H1 (cell line): ENCODE data around the gene SPRED1. TPM values are rescaled to one million over a fixed set of nuclear protein-coding genes. Genes with fewer than 3 reads are reported as not detected.

Experiments
- CTCF ChIA-PET: fragments of 300-600 bp; sonication (Branson Sonifier 250); formaldehyde crosslinking; loops from one replicate; lab custom pipeline; 2021; ENCODE audit not compliant: partially characterized antibody; lab: Charles Lee
- POLR2A ChIA-PET: fragments of 300-600 bp; sonication (Branson Sonifier 250); formaldehyde crosslinking; loops from one replicate; lab custom pipeline; 2021; ENCODE audit warnings: inconsistent platforms; ENCODE audit not compliant: partially characterized antibody; lab: Charles Lee
- DNase-seq, 2 experiments: peaks; one replicate each; pipeline versions ENCODE4 v3.0.0 to v3.0.0-alpha.2; 2010 to 2022; ENCODE audit warnings: low spot score in 2 of 2, low read depth in 1 of 2, mixed read lengths in 1 of 2
- FAIRE-seq: peaks from 2 replicates; lab custom pipeline; 2011; peaks lifted over from hg19 to GRCh38; lab: Jason Lieb, UNC
- H2AFZ ChIP-seq: 2 replicates; pipeline ENCODE4 v1.8.1; 2012; ENCODE audit warnings: low read length, inconsistent platforms
- H2AK5ac ChIP-seq: 2 replicates; pipeline ENCODE4 v1.6.1; 2013; ENCODE audit warnings: low read depth, low read length
- H2BK120ac ChIP-seq: replicated peaks from 2 replicates; pipeline ENCODE3; 2013; ENCODE audit warnings: low read depth, low read length, inconsistent platforms
- H2BK12ac ChIP-seq: 2 replicates; pipeline ENCODE4 v1.6.1; 2013; ENCODE audit warnings: low read depth, low read length
- H2BK15ac ChIP-seq: 2 replicates; pipeline ENCODE4 v1.6.1; 2013; ENCODE audit warnings: low read length
- H2BK20ac ChIP-seq: 2 replicates; pipeline ENCODE4 v1.6.1; 2013; ENCODE audit warnings: low read length
- H2BK5ac ChIP-seq: 2 replicates; pipeline ENCODE4 v1.6.1; 2013; ENCODE audit warnings: low read depth, low read length
- H3K14ac ChIP-seq: 2 replicates; pipeline ENCODE4 v1.6.1; 2013; ENCODE audit warnings: inconsistent platforms; ENCODE audit not compliant: insufficient read length
- H3K18ac ChIP-seq: 2 replicates; pipeline ENCODE4 v1.6.1; 2013; ENCODE audit warnings: low read length; ENCODE audit errors: extremely low read depth
- H3K23ac ChIP-seq: 2 replicates; pipeline ENCODE4 v1.6.1; 2013; ENCODE audit warnings: inconsistent platforms; ENCODE audit not compliant: insufficient read length
- H3K23me2 ChIP-seq: 2 replicates; pipeline ENCODE4 v1.6.1; 2013; ENCODE audit warnings: low read depth, low read length
- H3K27ac ChIP-seq: 2 replicates; pipeline ENCODE4 v1.6.1; 2011; ENCODE audit warnings: low read depth, low read length, inconsistent platforms
- H3K27me3 ChIP-seq, 4 experiments: replicated peaks in 1 of 4; 1 replicate in 1 of 4; 2 replicates in 3 of 4; pipeline versions ENCODE4 v1.6.1 to v1.8.1; 2011 to 2013; ENCODE audit warnings: low read length in 3 of 4, mild to moderate bottlenecking in 3 of 4, inconsistent platforms in 2 of 4, mixed read lengths in 2 of 4, moderate library complexity in 1 of 4; ENCODE audit not compliant: control insufficient read depth in 3 of 4, insufficient read depth in 3 of 4; ENCODE audit errors: extremely low read depth in 1 of 4
- H3K36me3 ChIP-seq, 4 experiments: 2 replicates each; pipeline versions ENCODE4 v1.6.1 to v1.8.1; 2011 to 2013; ENCODE audit warnings: mild to moderate bottlenecking in 4 of 4, low read length in 3 of 4, moderate library complexity in 2 of 4, control low read depth in 1 of 4, inconsistent platforms in 1 of 4; ENCODE audit not compliant: insufficient read depth in 4 of 4, control insufficient read depth in 2 of 4
- H3K4ac ChIP-seq: replicated peaks from 2 replicates; pipeline ENCODE3; 2013; ENCODE audit warnings: low read length, low read depth, mixed read lengths, inconsistent platforms; ENCODE audit not compliant: insufficient read length
- H3K4me1 ChIP-seq, 4 experiments: replicated peaks in 1 of 4; 1 replicate in 1 of 4; 2 replicates in 3 of 4; pipeline versions ENCODE4 v1.6.1 to v1.8.1; 2011 to 2013; ENCODE audit warnings: low read length in 3 of 4, inconsistent platforms in 2 of 4, mixed read lengths in 1 of 4; ENCODE audit not compliant: insufficient read depth in 4 of 4, control insufficient read depth in 3 of 4
- H3K4me2 ChIP-seq, 2 experiments: 2 replicates each; pipeline versions ENCODE4 v1.6.1 to v1.8.1; 2011 to 2013; ENCODE audit warnings: low read depth in 2 of 2, low read length in 2 of 2, control low read depth in 1 of 2, inconsistent platforms in 1 of 2, mild to moderate bottlenecking in 1 of 2; ENCODE audit not compliant: insufficient read depth in 1 of 2
- H3K4me3 ChIP-seq, 4 experiments: fragments of 200-600, 300-600 bp in 1 of 4; sonication (generic), shearing (Covaris generic), sonication (Bioruptor Twin) in 1 of 4; 2 replicates each; pipeline versions ENCODE4 v1.5.1 to v1.8.1; 2011 to 2016; ENCODE audit warnings: low read length in 4 of 4, low read depth in 3 of 4, control low read depth in 2 of 4, inconsistent platforms in 2 of 4, mild to moderate bottlenecking in 2 of 4, mixed read lengths in 1 of 4, moderate library complexity in 1 of 4; ENCODE audit not compliant: insufficient read depth in 2 of 4; ENCODE audit errors: extremely low read depth in 1 of 4
- H3K56ac ChIP-seq: replicated peaks from 2 replicates; pipeline ENCODE3; 2013; ENCODE audit warnings: low read depth, mild to moderate bottlenecking, mixed read lengths, low read length, inconsistent platforms; ENCODE audit not compliant: insufficient read length
- H3K79me1 ChIP-seq: 2 replicates; pipeline ENCODE4 v1.6.1; 2013; ENCODE audit warnings: low read depth, low read length, control low read depth
- H3K79me2 ChIP-seq, 2 experiments: 2 replicates each; pipeline versions ENCODE4 v1.6.1 to v1.8.1; 2012 to 2013; ENCODE audit warnings: low read length in 2 of 2, mild to moderate bottlenecking in 2 of 2, inconsistent platforms in 1 of 2; ENCODE audit not compliant: insufficient read depth in 2 of 2, control insufficient read depth in 1 of 2
- H3K9ac ChIP-seq, 4 experiments: replicated peaks in 1 of 4; 1 replicate in 1 of 4; 2 replicates in 3 of 4; pipeline versions ENCODE4 v1.6.1 to v1.8.1; 2011 to 2013; ENCODE audit warnings: low read depth in 3 of 4, low read length in 3 of 4, control low read depth in 2 of 4, mild to moderate bottlenecking in 2 of 4, moderate library complexity in 2 of 4, inconsistent platforms in 1 of 4; ENCODE audit errors: extremely low read depth in 1 of 4
- H3K9me3 ChIP-seq, 2 experiments: 2 replicates each; pipeline versions ENCODE4 v1.6.1 to v1.8.1; 2012 to 2013; ENCODE audit warnings: mild to moderate bottlenecking in 2 of 2, moderate library complexity in 2 of 2, control low read depth in 1 of 2, inconsistent platforms in 1 of 2, low read depth in 1 of 2, low read length in 1 of 2, mixed read lengths in 1 of 2; ENCODE audit not compliant: insufficient read depth in 2 of 2
- H4K20me1 ChIP-seq, 2 experiments: replicated peaks in 1 of 2; 2 replicates each; pipeline versions ENCODE3 to v1.8.1; 2011 to 2013; ENCODE audit warnings: inconsistent platforms in 2 of 2, low read length in 2 of 2, mild to moderate bottlenecking in 1 of 2; ENCODE audit not compliant: insufficient read depth in 2 of 2, control insufficient read depth in 1 of 2
- H4K5ac ChIP-seq: 2 replicates; pipeline ENCODE4 v1.6.1; 2013; ENCODE audit warnings: low read length, low read depth, mixed read lengths, inconsistent platforms; ENCODE audit not compliant: insufficient read length
- H4K8ac ChIP-seq: 2 replicates; pipeline ENCODE4 v1.8.0; 2013; ENCODE audit warnings: mild to moderate bottlenecking, moderate library complexity, low read length, inconsistent platforms; ENCODE audit not compliant: insufficient read depth; ENCODE audit errors: extremely low read depth
- H4K91ac ChIP-seq: replicated peaks from 2 replicates; pipeline ENCODE3; 2013; ENCODE audit warnings: low read length, mixed read lengths, inconsistent platforms; ENCODE audit not compliant: insufficient read length
- BCL11A ChIP-seq, 2 experiments: IDR thresholded peaks; one replicate each; pipeline ENCODE4 v1.6.1; 2011; ENCODE audit warnings: low read depth in 2 of 2, low read length in 2 of 2, mild to moderate bottlenecking in 2 of 2
- JUND ChIP-seq: IDR thresholded peaks from 2 replicates; pipeline ENCODE4 v1.6.1; 2011; ENCODE audit warnings: mild to moderate bottlenecking, improper control_type of control experiment, low read length
- RNF2 ChIP-seq: fragments of 200-900, 300-1000 bp; sonication (generic); IDR thresholded peaks from 2 replicates; pipeline ENCODE4 v1.7.1; 2016; ENCODE audit warnings: borderline replicate concordance, low read depth, mild to moderate bottlenecking, antibody characterized with exemption, low read length; ENCODE audit not compliant: poor library complexity, severe bottlenecking; ENCODE audit errors: missing control alignments
- RXRA ChIP-seq: IDR thresholded peaks from 2 replicates; pipeline ENCODE4 v1.6.1; 2011; ENCODE audit warnings: low read depth, mild to moderate bottlenecking, low read length, moderate library complexity; ENCODE audit not compliant: insufficient read depth
- TAF7 ChIP-seq: optimal IDR thresholded peaks from 2 replicates; pipeline ENCODE3; 2011; ENCODE audit warnings: low read depth, mild to moderate bottlenecking, inconsistent platforms, low read length, moderate library complexity, borderline replicate concordance
- WGBS, 2 experiments: shearing (Covaris generic) in 1 of 2; methylation state at CpG; one replicate each; pipeline versions ENCODE4 v1.1.6 to v1.1.7; 2013 to 2015; ENCODE audit warnings: low lambda C conversion rate in 2 of 2, mixed read lengths in 2 of 2, inconsistent platforms in 1 of 2, low coverage in 1 of 2, missing lambda C conversion rate in 1 of 2; ENCODE audit not compliant: insufficient replicate concordance in 2 of 2, insufficient coverage in 1 of 2, insufficient read length in 1 of 2; ENCODE audit errors: extremely low coverage in 1 of 2, missing lambda C conversion rate in 1 of 2; 5-methylcytosine and 5-hydroxymethylcytosine counted together
- polyA plus RNA-seq, 7 experiments: library from polyadenylated mRNA; depleted of rRNA in 3 of 7; stranded (reverse) in 5 of 7; unstranded in 2 of 7; fragments of >200 nt in 5 of 7; fragments of 200-250 nt in 2 of 7; gene quantifications; 1 replicate in 5 of 7; 2 replicates in 1 of 7; 4 replicates in 1 of 7; pipeline versions ENCODE4 v1.2.1 to v1.2.3, GENCODE V29; 2011 to 2013; ENCODE audit warnings: missing spikeins in 2 of 7, mixed read lengths in 2 of 7
- total RNA-seq: library from RNA; stranded (reverse); fragmentation: NEBNext Ultra II Directional; extraction: Animal tissue kit (Norgen Biotek cat#: 25700); gene quantifications from 2 replicates; pipeline ENCODE4 v1.2.1, GENCODE V29; 2021
- TF ChIP-seq, protein P1 (sequence below): IDR thresholded peaks from 2 replicates; pipeline ENCODE4 v1.6.1; 2012; ENCODE audit warnings: inconsistent platforms

The SPRED1 gene
- total and polyA plus RNA-seq, 2 of the 8 experiments (the other 6 are each of a cell fraction or from before 2014, with no cell fraction given) = 5.5 to 30.3 TPM

DNA sequence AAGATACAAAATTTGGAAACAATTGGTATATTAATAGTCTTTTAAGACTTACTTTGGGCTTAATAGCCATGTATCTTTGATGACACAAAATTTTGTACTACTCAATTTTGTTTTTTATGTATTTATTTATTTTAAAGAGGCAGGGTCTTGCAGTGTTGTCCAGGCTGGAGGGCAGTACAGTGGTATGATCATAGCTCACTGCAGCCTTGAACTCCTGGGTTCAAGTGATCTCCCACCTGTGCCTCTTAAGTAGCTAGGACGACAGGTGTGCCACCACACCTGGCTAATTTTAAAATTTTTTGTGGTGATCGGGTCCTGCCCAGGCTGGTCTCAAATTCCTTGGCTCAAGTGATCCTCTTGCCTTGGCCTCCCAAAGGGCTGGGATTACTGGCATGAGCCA, 6.5 kb downstream of the SPRED1 start:
- Histone ChIP-seq H3K36me3 (no peaks in the 10 kb centered on the region), H4K5ac (no peak overlapping the region), H2BK15ac (no peak overlapping the region), H3K23me2 (peaks cover 6% of the 10 kb centered on the region), H4K91ac (no peak overlapping the region), H2AK5ac (no peak overlapping the region), H2BK5ac (no peak overlapping the region), H3K4ac (no peak overlapping the region), H3K79me1 (no peaks in the 10 kb centered on the region), H3K23ac (no peak overlapping the region), H2BK120ac (no peak overlapping the region), H3K4me1 (peaks cover 2 to 23% (median 4%) of the 10 kb centered on the region in 4 experiments; a peak in 6 of 7 replicates), H3K4me2 (no peak overlapping the region), H3K56ac (no peak overlapping the region), H4K8ac (no peak overlapping the region), H3K79me2 (peaks cover 43 to 100% of the 10 kb centered on the region in 2 experiments), H3K18ac (no peak overlapping the region), H3K27ac (no peak overlapping the region), H2BK20ac (no peak overlapping the region), H3K4me3 (no peak overlapping the region), H3K9me3 (no peaks in the 10 kb centered on the region), H3K9ac (no peak overlapping the region), H4K20me1 (peaks cover 8 to 25% of the 10 kb centered on the region in 2 experiments), H2BK12ac (no peak overlapping the region), H3K14ac (no peak overlapping the region), H2AFZ (no peak overlapping the region), H3K27me3 (no peaks in the 10 kb centered on the region)
- CTCF ChIA-PET = interaction anchor here (1.2 to 1.4 kb wide), 2 partner anchors 70 to 263 kb away, joined by 3 to 4 read pairs; no protein-coding TSS in a partner anchor
- DNase-seq (no peak), FAIRE-seq (no peak)
- TF ChIP-seq, protein P1, sequence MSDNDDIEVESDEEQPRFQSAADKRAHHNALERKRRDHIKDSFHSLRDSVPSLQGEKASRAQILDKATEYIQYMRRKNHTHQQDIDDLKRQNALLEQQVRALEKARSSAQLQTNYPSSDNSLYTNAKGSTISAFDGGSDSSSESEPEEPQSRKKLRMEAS = no peak
- TF ChIP-seq TAF7 (no peak), RNF2 (no peak), JUND (no peak), RXRA (no peak), BCL11A (IDR thresholded peaks at IDR 0.05; ENCODE audit: low read depth in 2 of 2, low read length in 2 of 2) (no peak)
- 79% methylated on average over 2 of the region's 2 CpGs; no CpG with 5 or more reads in 1 of the 2 experiments for WGBS, 2 experiments
- POLR2A ChIA-PET = no interaction called here
